Ureter (tissue), 1 donor: ENCODE data around the gene SEC22A. TPM values are rescaled to one million over a fixed set of nuclear protein-coding genes. Genes with fewer than 3 reads are reported as not detected.
"Not testable (repeated sequence)": the region's sequence is repeated elsewhere in the genome, so short reads cannot be mapped to it uniquely, and the experiment has no call there.

ENCODE experiments used
- DNase-seq: peaks from one replicate; pipeline ENCODE4 v3.0.0-alpha.2; 2020; ENCODE audit warnings: low spot score
- total RNA-seq: library from RNA; stranded (reverse); gene quantifications from one replicate; pipeline ENCODE4 v1.2.4, GENCODE V29; 2023
- donor health status: DM: yes; HTN: yes; CAD: no.

The SEC22A gene
- total RNA-seq, 1 donor from 2014 or later = 15.2 TPM

- DNase-seq = no peak
These were observed 21.0 kb upstream of the SEC22A start for GRCh38 chr3:123180791-123181190.

- no peak for DNase-seq
These were observed 15.0 kb upstream of the SEC22A start for GRCh38 chr3:123186695-123187094.

GRCh38 chr3:123188058-123188457 is 13.7 kb upstream of the SEC22A start:
- no peak for DNase-seq

- DNase-seq = no peak
These were observed 8.2 kb upstream of the SEC22A start for GRCh38 chr3:123193448-123194101.

GRCh38 chr3:123194552-123194951 is 7.2 kb upstream of the SEC22A start:
- no peak for DNase-seq

GRCh38 chr3:123198372-123198771 is 3.4 kb upstream of the SEC22A start:
- no peak for DNase-seq

GRCh38 chr3:123201223-123201556 is 553 bp upstream of the SEC22A start:
- DNase-seq = no peak

GRCh38 chr3:123202451-123202850 is 708 bp downstream of the SEC22A start:
- DNase-seq = no peak

GRCh38 chr3:123218990-123219389 is 17.2 kb downstream of the SEC22A start:
- DNase-seq = no peak

GRCh38 chr3:123221369-123221768 is 19.6 kb downstream of the SEC22A start:
- DNase-seq = not testable (repeated sequence)

GRCh38 chr3:123225016-123225415 is 23.3 kb downstream of the SEC22A start:
- DNase-seq = no peak

- DNase-seq = no peak
These were observed 24.8 kb downstream of the SEC22A start for GRCh38 chr3:123226549-123226948.

GRCh38 chr3:123229145-123229544 is 27.4 kb downstream of the SEC22A start:
- DNase-seq = no peak

GRCh38 chr3:123236902-123237301 is 35.2 kb downstream of the SEC22A start:
- DNase-seq = no peak

GRCh38 chr3:123239186-123239585 is 37.4 kb downstream of the SEC22A start:
- DNase-seq = not testable (repeated sequence)

- DNase-seq = no peak
These were observed 38.0 kb downstream of the SEC22A start for GRCh38 chr3:123239756-123240155.

- DNase-seq = no peak
These were observed 42.4 kb downstream of the SEC22A start for GRCh38 chr3:123244128-123244527.

- no peak for DNase-seq
These were observed 45.1 kb downstream of the SEC22A start for GRCh38 chr3:123246866-123247265.

GRCh38 chr3:123256256-123256655 is 54.5 kb downstream of the SEC22A start:
- no peak for DNase-seq

- no peak for DNase-seq
These were observed 56.6 kb downstream of the SEC22A start for GRCh38 chr3:123258359-123258758.

GRCh38 chr3:123258811-123259420 is 57.2 kb downstream of the SEC22A start:
- no peak for DNase-seq

- DNase-seq = no peak
These were observed 59.9 kb downstream of the SEC22A start for GRCh38 chr3:123261666-123262065.

GRCh38 chr3:123262226-123262625 is 60.5 kb downstream of the SEC22A start:
- DNase-seq = no peak

GRCh38 chr3:123262868-123263267 is 61.1 kb downstream of the SEC22A start:
- no peak for DNase-seq
